Measurements from ENCODE around the gene VAMP8.

The VAMP8 gene

DNA sequence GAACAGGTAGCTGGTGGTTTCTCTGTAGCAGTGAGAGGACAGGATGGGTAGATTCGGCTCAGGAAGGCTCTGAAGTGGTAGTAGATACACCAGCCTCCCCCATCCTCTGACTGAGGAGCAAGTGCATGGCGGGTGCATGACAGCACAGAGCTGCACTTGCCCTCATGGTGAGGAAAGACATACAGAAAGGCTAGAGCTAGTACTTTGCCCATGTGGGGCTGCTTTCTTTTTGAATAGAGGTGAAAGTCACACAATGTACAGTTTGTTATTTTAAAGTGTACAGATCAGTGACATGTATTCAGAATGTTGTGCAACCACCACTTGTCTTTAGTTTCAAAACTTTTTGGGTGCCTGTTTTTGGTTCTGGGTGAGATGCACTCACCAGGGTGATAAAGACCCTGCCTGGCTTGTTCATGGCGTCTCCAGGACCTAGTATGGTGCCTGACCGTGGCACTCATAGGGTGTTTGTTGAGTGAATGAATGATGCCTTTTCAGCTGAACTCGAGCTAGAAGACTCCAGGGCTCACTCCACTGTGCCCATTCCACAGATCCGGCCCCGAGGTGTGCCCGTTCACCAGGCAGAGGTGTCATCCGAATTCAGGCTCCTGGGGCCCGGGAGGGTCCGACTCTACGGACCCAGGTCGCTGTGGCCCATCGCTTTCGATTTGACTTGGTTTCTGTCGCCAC is 6.4 kb downstream of the VAMP8 start:
- H3K4me3 ChIP-seq (ENCODE audit: low read depth, low read length) = peak overlapping the region; percentile 62
- TF ChIP-seq, protein P1, sequence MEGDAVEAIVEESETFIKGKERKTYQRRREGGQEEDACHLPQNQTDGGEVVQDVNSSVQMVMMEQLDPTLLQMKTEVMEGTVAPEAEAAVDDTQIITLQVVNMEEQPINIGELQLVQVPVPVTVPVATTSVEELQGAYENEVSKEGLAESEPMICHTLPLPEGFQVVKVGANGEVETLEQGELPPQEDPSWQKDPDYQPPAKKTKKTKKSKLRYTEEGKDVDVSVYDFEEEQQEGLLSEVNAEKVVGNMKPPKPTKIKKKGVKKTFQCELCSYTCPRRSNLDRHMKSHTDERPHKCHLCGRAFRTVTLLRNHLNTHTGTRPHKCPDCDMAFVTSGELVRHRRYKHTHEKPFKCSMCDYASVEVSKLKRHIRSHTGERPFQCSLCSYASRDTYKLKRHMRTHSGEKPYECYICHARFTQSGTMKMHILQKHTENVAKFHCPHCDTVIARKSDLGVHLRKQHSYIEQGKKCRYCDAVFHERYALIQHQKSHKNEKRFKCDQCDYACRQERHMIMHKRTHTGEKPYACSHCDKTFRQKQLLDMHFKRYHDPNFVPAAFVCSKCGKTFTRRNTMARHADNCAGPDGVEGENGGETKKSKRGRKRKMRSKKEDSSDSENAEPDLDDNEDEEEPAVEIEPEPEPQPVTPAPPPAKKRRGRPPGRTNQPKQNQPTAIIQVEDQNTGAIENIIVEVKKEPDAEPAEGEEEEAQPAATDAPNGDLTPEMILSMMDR (IDR thresholded peaks at IDR 0.05; ENCODE audit: low read depth, low read length) = no peak

DNA sequence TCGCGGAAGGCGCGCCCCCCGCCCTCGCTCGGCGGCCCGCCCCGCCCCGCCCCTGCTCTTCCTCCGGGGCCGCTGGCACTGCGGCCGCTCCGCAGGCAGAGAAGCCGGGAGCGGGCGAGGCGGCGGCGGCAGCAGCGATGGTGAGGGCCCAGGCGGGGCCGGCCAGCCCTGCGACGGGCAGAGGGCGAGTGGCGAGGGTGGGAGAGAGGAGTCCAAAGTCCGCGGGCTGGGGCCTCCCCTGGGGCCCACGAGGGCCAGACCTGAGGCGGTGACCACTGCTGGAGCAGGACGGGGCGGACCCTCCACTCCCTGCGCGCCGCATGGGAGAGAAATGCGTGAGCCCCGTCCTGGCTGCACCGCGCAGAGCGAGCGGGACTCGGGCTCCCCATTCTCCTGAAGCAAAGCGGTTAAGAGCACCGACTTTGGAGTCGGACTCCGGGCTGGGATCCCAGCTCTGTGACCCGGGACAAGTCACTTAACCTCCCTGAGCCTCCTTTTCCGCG is 7.0 kb downstream of the VAMP8 start, which contains the start of gene VAMP5:
Gene VAMP5, plus strand, starts transcription at position 78 of the 503 bp plus-strand sequence. Its CDS starts 60 bp downstream, at position 138.
- TF ChIP-seq, protein P1 (IDR thresholded peaks at IDR 0.05; ENCODE audit: low read depth, low read length) = no peak
- peak within 1 kb of the TSS; percentile 62 for H3K4me3 ChIP-seq (ENCODE audit: low read depth, low read length)

DNA sequence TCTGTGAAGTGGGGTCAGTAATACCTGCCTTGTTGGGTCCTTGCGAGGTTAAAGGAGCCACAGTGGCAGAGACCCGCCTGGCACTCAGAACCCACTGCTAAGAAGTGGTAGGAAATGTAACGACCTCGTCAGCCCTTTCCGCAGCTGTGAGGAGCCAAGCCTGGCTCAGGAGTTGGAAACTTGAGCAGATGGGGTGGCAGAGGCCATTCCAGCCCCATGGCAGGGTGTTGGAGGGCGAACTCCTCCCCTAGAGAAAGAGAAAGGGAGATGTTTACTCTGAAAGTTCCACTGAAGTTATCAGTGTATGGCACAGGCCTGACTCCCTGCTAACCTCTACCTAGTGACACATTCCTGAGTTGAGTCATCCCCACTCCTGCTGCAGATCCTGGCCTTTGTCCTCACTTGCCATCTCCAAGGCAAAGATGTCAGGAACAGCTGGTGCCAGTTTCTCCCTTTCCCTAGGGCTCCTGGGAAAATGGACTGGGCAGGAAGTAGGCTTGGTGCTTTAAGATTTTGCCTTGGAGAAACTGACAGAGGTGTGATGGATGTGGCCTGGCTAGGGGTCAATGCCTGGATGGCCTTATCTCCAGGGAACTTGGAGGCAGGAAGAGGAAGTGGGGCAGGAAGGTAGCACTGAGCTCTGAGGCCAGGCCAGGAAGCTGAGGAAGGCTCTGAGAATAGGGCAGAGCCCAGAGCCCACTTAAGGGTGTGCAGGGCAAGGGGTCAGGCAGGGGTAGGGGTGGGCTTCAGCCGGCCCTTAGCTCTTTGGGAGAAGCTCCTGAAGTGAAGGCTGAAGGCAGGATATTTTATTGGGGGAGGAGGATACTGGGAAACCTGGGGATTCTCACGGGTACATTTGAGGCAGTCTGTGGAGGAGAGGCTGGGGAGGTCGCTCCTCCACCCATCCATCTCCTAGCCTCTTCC is 7.7 kb downstream of the VAMP8 start:
- H3K4me3 ChIP-seq (ENCODE audit: low read depth, low read length) = peak overlapping the region; percentile 62
- TF ChIP-seq, protein P1 (IDR thresholded peaks at IDR 0.05; ENCODE audit: low read depth, low read length) = no peak

DNA sequence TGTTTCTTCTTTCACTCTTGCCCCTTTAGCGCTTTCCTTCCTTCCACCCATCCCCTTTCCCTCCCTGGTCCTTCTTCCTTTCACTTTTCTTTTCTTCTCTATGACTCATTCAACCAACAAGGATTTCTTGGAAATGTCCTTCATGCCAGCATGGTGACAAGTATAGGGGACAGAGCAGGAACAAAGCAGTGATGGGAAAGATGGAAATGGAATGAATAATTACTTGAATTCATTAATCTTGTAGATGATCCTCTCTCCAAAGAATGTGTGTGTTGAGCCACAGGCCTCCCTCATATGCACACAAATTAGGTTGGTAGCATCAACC is 8.4 kb downstream of the VAMP8 start:
- TF ChIP-seq, protein P1 (IDR thresholded peaks at IDR 0.05; ENCODE audit: low read depth, low read length) = no peak
- no peak overlapping the region for H3K4me3 ChIP-seq (ENCODE audit: low read depth, low read length)

GRCh38 chr2:85588236-85588635 is 10.8 kb downstream of the VAMP8 start:
- TF ChIP-seq, protein P1 (IDR thresholded peaks at IDR 0.05; ENCODE audit: low read depth, low read length) = no peak
- H3K4me3 ChIP-seq (ENCODE audit: low read depth, low read length) = no peak overlapping the region

- H3K4me3 ChIP-seq (ENCODE audit: low read depth, low read length) = no peak overlapping the region
- TF ChIP-seq, protein P1 (IDR thresholded peaks at IDR 0.05; ENCODE audit: low read depth, low read length) = no peak
Measured at GRCh38 chr2:85588645-85589044, 11.3 kb downstream of the VAMP8 start.

GRCh38 chr2:85589181-85589580 is 11.8 kb downstream of the VAMP8 start:
- no peak overlapping the region for H3K4me3 ChIP-seq (ENCODE audit: low read depth, low read length)
- TF ChIP-seq, protein P1 (IDR thresholded peaks at IDR 0.05; ENCODE audit: low read depth, low read length) = no peak
